HG02884 (cell line): ENCODE results near the gene FAM3B.

Source experiments
- ATAC-seq: cut with Tn5 transposase; IDR thresholded peaks from one replicate; pipeline ENCODE4 v1.9.1; 2021; ENCODE audit warnings: mild to moderate bottlenecking, moderate library complexity; ENCODE audit not compliant: unreplicated experiment

Gene FAM3B

DNA sequence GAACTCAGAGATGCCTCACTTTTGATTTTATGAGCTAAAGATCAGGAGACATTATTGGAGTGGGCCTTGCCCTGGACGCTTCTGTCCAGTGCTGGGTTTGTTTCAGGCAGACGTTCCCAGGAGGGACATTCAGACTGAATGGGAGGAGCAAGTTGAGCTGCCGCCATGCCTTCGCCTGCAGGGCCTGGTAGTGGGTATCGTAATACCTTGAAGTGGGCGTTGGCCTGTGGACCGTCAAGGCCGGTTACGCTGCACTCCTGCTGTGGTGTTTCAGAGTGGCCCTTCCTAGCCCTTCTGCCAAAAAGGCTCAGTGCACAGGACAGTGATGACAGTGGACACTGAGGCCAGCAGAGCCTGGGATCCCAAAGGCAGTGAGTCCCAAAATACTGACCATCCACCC lies 1.6 kb downstream of the FAM3B start:
- no peak for ATAC-seq

- no peak for ATAC-seq
Observed at GRCh38 chr21:41319273-41319672, 2.7 kb downstream of the FAM3B start.

DNA sequence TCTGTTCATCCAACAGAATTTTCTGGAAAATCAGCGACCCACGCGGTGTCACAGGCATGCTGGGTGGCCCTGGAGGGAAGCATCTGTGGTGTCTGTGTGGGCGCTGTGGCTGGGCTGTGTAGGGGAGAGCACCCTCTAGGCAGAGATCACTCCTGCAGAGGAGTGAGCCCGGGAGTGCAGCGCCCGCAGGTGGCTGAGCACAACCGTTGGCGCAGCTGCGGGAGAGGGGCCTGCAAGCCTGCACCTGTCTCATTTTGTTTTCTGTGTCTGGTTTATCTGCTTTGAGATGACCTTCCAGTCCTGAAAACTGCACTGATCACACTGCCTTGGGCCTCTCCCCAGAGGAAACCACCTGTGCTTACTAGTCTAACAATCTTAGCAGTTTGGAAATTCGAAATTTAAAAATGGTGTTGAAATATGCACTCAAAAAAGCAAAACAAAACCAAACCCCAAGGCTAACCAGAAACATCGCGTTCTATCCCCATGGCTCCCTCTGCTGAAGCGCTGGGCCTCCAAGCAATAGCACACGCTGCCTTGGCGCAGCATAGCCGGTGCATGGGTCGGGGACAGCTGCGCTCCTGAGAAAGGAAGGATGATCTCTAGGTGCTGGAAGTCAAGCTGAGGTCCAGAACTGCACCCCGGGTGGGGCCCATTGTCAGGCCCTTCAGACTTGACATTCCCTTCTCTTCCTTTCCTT lies 4.8 kb downstream of the FAM3B start:
- ATAC-seq = no peak

- ATAC-seq = no peak
Observed at GRCh38 chr21:41321908-41322495, 5.4 kb downstream of the FAM3B start.

DNA sequence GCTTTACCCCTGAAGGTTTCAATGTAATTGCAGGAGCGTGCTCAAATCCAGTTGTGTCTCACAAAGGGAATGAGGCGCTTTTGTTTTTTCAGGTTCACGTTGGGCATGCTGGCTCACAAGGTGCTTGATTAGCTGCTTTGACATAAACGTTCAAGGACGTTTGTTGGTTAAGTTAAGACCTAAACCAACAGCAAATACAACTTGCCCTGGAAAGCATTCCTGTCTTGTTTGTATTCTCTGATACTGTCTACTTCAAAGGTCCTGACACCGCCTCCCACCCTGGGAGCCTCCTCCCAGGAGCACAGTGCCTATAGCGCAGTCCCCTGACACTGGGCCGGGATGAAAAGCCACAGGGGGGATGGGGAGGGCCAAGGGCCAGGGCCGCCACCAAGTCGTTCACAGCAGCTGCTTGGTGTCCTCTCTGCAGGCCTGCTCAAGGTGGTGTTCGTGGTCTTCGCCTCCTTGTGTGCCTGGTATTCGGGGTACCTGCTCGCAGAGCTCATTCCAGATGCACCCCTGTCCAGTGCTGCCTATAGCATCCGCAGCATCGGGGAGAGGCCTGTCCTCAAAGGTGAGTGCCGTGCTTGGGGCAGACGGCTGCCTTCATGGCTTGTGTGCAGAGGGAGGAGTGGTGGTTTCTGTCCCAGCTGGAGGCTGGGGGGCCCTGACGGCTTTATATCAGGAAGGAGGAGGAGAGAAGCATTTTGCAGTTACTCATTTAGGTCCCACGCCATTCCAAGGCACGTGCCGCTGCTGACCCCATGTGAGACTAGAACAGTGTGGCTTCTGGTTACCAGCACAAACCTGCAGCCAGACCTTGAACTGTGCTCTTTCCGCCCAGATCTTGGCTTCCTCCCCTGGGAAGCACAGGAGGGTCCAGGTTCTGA lies 6.1 kb downstream of the FAM3B start:
- no peak for ATAC-seq

- ATAC-seq = no peak
Observed at GRCh38 chr21:41325138-41325912, 8.7 kb downstream of the FAM3B start.

GRCh38 chr21:41326414-41327080 lies 9.9 kb downstream of the FAM3B start:
- ATAC-seq = no peak

GRCh38 chr21:41327753-41328152 lies 11.2 kb downstream of the FAM3B start:
- no peak for ATAC-seq

DNA sequence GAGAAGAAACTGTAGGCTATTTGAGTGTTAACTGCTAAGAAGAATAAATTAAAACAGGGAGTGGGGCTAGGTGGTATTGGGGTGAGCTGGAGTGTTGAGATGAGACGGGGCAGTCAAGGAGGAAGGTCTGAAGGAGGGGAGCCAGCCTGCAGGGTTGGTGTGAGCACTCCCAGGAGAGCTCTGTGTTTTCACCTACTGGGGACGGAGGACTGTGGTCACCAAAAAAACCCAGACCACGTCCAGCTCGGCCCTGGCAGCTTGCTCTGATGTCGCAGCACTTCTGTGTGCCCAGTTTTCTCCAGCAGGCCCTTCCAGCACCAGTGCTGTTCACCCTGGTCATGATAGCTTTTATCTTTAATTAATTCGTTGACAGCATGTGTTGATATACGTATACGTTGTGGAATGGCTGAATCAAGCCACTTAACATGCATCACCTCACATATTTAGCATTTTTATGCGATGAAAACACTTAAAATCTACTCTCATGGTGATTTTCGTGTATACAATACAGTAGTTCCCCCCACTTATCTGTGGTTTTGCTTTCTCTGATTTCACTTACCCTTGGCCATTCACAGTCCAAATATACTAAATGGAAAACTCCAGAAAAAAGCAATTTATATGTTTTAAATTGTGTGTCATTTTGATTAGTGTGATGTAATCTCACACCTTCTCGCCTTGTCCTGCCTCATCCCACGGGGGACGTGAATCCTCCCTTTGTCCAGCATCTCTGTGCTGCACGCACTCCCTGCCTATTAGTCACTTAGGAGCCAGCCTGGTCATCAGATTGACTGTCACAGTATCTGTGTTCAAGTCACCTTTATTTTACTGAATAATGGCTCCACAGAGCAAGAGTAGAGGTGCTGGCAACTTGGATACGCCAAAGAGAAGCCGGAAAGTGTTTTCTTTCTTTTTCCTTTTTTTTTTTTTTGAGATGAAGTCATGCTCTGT lies 12.3 kb downstream of the FAM3B start:
- ATAC-seq = no peak

- ATAC-seq = no peak
Observed at GRCh38 chr21:41333752-41334151, 17.2 kb downstream of the FAM3B start.

GRCh38 chr21:41337515-41337914 lies 20.9 kb downstream of the FAM3B start:
- ATAC-seq = no peak

DNA sequence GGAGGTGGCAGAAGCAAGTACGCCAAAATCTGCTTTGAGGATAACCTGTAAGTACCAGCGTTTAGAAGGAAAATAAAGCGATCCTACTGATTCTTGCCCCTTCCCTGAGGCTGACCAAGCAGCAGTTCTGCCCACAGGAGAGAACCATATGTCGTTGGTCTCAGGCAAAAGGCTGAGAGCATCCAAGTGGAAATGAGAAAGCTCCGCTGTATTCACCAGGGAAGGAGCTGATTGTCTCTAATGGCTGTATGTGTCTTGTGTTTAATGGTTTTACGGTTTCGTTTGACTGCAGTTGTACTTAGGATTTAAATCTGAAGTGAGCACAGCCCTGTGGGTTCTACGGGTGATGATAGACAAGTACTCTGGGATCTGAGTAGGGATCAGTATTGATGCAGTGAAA lies 21.9 kb downstream of the FAM3B start:
- no peak for ATAC-seq

- ATAC-seq = no peak
Observed at GRCh38 chr21:41342035-41342434, 25.4 kb downstream of the FAM3B start.

DNA sequence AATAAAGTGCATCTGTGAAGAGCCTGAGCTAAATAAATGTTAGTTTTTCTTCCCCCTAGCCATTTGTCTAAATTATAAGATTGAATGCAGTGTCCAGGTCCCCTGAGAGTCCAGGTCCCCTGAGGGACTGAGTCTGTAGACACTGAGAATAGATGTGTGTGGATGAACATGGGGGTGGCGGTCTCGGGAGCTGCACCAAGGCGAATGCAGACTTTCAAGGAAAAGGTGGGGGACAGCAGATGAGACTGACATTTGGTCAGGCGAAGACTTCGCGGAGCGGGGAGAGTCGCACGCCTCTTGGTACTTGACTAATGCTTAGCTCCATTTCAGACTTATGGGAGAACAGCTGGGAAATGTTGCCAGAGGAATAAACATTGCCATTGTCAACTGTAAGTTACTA lies 27.5 kb downstream of the FAM3B start:
- ATAC-seq = no peak

DNA sequence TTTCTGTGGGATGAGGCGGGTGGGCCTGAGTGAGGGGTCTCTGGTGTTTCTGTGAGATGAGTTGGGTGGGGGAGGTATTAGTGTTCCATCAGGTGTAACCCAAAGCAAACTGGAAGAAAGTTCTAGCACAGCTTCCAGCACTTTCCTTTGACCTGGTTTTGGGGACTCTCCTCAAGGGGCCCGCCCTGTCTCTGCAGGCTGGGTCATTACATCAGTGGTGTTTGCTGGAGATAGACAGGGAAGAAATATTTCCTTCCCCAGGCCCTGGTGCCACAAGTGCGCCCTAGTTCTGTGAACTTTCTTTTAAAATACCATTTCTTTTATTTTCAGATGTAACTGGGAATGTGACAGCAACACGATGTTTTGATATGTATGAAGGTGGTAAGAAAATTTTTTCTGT lies 28.8 kb downstream of the FAM3B start:
- no peak for ATAC-seq

- no peak for ATAC-seq
Observed at GRCh38 chr21:41345934-41346685, 29.5 kb downstream of the FAM3B start.

DNA sequence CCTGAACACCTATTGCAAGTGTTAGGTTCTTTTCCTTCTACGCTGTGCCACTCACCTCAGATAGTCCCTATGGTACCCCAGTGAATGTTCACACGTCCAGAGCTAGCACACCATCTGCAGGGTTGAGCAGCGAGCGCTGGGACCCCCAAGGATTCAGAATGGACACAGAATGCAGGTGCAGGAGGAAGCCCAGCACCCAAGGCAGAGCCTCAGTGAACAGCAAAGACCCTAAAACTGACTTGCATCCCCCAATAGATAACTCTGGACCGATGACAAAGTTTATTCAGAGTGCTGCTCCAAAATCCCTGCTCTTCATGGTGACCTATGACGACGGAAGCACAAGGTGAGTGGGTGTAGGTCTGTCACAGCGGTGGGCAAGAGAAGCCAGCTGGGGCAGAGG lies 30.2 kb downstream of the FAM3B start:
- no peak for ATAC-seq

GRCh38 chr21:41348434-41348833 lies 31.8 kb downstream of the FAM3B start:
- ATAC-seq = no peak

DNA sequence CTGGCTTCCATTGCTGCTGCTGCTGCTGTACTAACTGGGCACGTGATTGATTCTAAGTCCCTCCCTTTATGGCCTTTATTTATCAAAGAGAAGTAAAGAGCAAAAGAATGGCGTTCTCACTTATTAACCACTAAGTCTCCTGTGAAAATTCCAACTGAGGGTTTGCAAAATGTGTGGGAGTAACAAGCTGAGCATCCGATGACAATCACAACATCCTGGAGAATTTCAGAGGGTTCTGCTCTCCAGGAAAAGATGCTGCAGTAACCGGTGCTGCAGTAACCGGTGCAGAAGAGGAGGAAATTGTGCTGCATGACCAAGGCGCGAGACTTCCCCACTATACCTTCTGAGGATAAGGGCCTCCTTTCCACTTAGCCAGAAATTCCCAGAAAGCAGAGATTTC lies 32.5 kb downstream of the FAM3B start:
- no peak for ATAC-seq
